ENCODE results near the gene EPS8. TPM values are rescaled to one million over a fixed set of nuclear protein-coding genes. Genes with fewer than 3 reads are reported as not detected.

Gene EPS8
- total RNA-seq, 4 donors from 2014 or later = 26.1 to 43.2 (median 32.3) TPM

- no peak for TF ChIP-seq POLR2A (IDR thresholded peaks at IDR 0.05)
- TF ChIP-seq CTCF (IDR thresholded peaks at IDR 0.05) = no peak
- no peak overlapping the region for H3K4me3 ChIP-seq (ENCODE audit: low read depth, poor library complexity, severe bottlenecking)
- WGBS, 2 donors = 80 to 87% methylated on average over 8 of the region's 8 CpGs
- DNase-seq (ENCODE audit: low spot score in 2 of 2) = no peak
- intact Hi-C loops (cut with DNase I; ENCODE audit: low total_unique reads) = no loop called here
These were observed 76.1 kb downstream of the EPS8 start for GRCh38 chr12:15712823-15713660.

GRCh38 chr12:15712160-15712559 lies 77.0 kb downstream of the EPS8 start:
- H3K4me3 ChIP-seq (ENCODE audit: low read depth, poor library complexity, severe bottlenecking) = no peak overlapping the region
- no peak for TF ChIP-seq CTCF (IDR thresholded peaks at IDR 0.05)
- no peak for TF ChIP-seq POLR2A (IDR thresholded peaks at IDR 0.05)
- 78 to 89% methylated on average over 1 of the region's 1 CpG for WGBS, 2 donors

GRCh38 chr12:15710860-15711510 lies 78.2 kb downstream of the EPS8 start:
- no peak overlapping the region for H3K4me3 ChIP-seq (ENCODE audit: low read depth, poor library complexity, severe bottlenecking)
- WGBS, 2 donors = 93 to 94% methylated on average over 4 of the region's 4 CpGs
- intact Hi-C loops (cut with DNase I; ENCODE audit: low total_unique reads) = no loop called here
- TF ChIP-seq CTCF (IDR thresholded peaks at IDR 0.05) (no peak), POLR2A (IDR thresholded peaks at IDR 0.05) (no peak)
- no peak for DNase-seq (ENCODE audit: low spot score in 2 of 2)

More at GRCh38 chr12:15712160-15712559, 77.0 kb downstream of the EPS8 start:
- no peak for DNase-seq (ENCODE audit: low spot score in 2 of 2)
- intact Hi-C loops (cut with DNase I; ENCODE audit: low total_unique reads) = no loop called here

- 77 to 83% methylated on average over 6 of the region's 6 CpGs for WGBS, 2 donors
- DNase-seq (ENCODE audit: low spot score in 2 of 2) = no peak
- intact Hi-C loops (cut with DNase I; ENCODE audit: low total_unique reads) = no loop called here
- TF ChIP-seq CTCF (IDR thresholded peaks at IDR 0.05) (no peak), POLR2A (IDR thresholded peaks at IDR 0.05) (no peak)
- no peak overlapping the region for H3K4me3 ChIP-seq (ENCODE audit: low read depth, poor library complexity, severe bottlenecking)
These were observed 79.6 kb downstream of the EPS8 start for GRCh38 chr12:15709551-15709950.

GRCh38 chr12:15708396-15709076 lies 80.7 kb downstream of the EPS8 start:
- no peak for TF ChIP-seq CTCF (IDR thresholded peaks at IDR 0.05)
- TF ChIP-seq POLR2A (IDR thresholded peaks at IDR 0.05) = no peak
- H3K4me3 ChIP-seq (ENCODE audit: low read depth, poor library complexity, severe bottlenecking) = no peak overlapping the region
- whole genome bisulfite sequencing, 2 donors = 97% methylated on average over 2 of the region's 2 CpGs
- DNase-seq (ENCODE audit: low spot score in 2 of 2) = no peak
- intact Hi-C loops (cut with DNase I; ENCODE audit: low total_unique reads) = no loop called here

Data from lower leg skin (tissue), 4 donors.